PFSK-1 (cell line): Measurements from ENCODE around the gene TULP4.

Experiments used
- FOXP2 ChIP-seq: optimal IDR thresholded peaks from 2 replicates; pipeline ENCODE3; 2011; ENCODE audit warnings: borderline replicate concordance, control low read depth, inconsistent platforms; ENCODE audit not compliant: insufficient read depth; ENCODE audit errors: extremely low read length, extremely low read depth
- POLR2AphosphoS5 ChIP-seq: IDR thresholded peaks from 2 replicates; pipeline ENCODE4 v1.6.1; 2012; ENCODE audit warnings: low read depth, mild to moderate bottlenecking, control low read depth, low read length, moderate library complexity
- SIN3A ChIP-seq: IDR thresholded peaks from 2 replicates; pipeline ENCODE4 v1.6.1; 2012; ENCODE audit warnings: mild to moderate bottlenecking, low read length, moderate library complexity, borderline replicate concordance; ENCODE audit not compliant: insufficient read depth
- TAF1 ChIP-seq: IDR thresholded peaks from 2 replicates; pipeline ENCODE4 v1.6.1; 2012; ENCODE audit warnings: low read length, control low read depth, borderline replicate concordance; ENCODE audit not compliant: insufficient read depth
- TF ChIP-seq, protein P1 (sequence below), 2 experiments: IDR thresholded peaks; 2 replicates each; pipeline versions ENCODE4 v1.6.1 to v1.8.0; 2011 to 2012; ENCODE audit warnings: low read depth in 2 of 2, low read length in 2 of 2, control low read depth in 1 of 2, inconsistent platforms in 1 of 2, mild to moderate bottlenecking in 1 of 2, moderate library complexity in 1 of 2; ENCODE audit not compliant: insufficient read depth in 1 of 2

The TULP4 gene

DNA sequence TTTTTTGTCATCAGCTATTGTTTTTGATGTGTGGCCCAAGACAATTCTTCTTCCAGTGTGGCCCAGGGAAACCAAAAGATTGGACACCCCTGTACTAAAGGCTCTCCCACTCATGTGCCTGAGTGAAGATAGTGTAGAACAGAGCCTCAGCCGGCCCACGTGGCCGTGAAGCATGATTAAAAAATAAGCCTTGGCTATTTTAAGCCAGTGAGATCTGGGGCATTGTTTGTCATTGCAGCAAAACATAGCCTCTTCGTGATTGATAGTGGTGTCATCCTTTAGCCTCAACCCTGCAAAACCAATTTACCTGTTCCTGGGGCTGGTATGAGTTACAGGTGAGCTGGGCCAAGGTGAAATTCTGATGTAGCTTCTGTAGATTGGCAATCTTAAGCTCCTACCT lies 85.3 kb downstream of the TULP4 start:
- TF ChIP-seq SIN3A, result no peak
- TF ChIP-seq TAF1, result no peak
- TF ChIP-seq POLR2AphosphoS5, result no peak

DNA sequence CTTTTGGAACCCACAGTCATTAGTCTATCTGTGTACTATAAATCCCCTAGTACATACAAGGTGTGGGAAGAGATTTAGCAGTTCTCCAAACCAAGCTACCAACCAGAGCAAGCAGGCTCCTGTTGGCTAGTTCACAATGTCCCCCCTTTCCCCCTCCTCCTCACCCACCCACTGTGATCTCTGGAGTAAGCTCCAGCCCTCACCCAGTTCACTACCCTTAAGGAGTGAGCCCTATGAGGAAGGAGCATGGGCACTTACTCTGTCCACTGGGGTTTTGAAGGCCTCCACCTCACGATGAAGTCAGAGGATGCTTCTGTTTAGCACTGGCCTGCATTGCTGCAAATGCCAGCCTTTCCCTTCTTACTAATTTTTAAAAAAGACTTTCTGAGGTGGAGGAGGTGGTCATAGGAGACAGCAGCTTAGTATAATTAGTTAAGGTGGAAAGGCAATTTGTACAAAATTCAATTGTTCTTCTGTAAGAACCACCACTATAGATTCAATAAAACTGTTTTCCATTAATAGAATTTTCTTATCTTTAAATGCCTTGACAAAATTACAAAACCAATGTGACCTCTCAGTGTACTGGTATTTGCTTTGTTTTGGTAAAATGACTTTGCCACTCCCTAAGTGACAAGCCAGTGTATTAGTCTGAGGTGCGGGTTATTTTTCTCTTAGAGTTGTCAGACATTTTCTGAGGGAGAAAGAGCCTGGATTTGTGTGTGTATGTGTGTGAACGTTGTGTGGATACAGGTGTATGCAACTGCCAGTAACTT lies 86.2 kb downstream of the TULP4 start:
- no peak for TF ChIP-seq SIN3A
- TF ChIP-seq TAF1, result no peak
- TF ChIP-seq, protein P1, sequence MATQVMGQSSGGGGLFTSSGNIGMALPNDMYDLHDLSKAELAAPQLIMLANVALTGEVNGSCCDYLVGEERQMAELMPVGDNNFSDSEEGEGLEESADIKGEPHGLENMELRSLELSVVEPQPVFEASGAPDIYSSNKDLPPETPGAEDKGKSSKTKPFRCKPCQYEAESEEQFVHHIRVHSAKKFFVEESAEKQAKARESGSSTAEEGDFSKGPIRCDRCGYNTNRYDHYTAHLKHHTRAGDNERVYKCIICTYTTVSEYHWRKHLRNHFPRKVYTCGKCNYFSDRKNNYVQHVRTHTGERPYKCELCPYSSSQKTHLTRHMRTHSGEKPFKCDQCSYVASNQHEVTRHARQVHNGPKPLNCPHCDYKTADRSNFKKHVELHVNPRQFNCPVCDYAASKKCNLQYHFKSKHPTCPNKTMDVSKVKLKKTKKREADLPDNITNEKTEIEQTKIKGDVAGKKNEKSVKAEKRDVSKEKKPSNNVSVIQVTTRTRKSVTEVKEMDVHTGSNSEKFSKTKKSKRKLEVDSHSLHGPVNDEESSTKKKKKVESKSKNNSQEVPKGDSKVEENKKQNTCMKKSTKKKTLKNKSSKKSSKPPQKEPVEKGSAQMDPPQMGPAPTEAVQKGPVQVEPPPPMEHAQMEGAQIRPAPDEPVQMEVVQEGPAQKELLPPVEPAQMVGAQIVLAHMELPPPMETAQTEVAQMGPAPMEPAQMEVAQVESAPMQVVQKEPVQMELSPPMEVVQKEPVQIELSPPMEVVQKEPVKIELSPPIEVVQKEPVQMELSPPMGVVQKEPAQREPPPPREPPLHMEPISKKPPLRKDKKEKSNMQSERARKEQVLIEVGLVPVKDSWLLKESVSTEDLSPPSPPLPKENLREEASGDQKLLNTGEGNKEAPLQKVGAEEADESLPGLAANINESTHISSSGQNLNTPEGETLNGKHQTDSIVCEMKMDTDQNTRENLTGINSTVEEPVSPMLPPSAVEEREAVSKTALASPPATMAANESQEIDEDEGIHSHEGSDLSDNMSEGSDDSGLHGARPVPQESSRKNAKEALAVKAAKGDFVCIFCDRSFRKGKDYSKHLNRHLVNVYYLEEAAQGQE (IDR thresholded peaks at IDR 0.05; ENCODE audit: insufficient read depth in 1 of 2, low read depth in 2 of 2, low read length in 2 of 2), result no peak
- TF ChIP-seq POLR2AphosphoS5, result no peak
- no peak for TF ChIP-seq FOXP2

DNA sequence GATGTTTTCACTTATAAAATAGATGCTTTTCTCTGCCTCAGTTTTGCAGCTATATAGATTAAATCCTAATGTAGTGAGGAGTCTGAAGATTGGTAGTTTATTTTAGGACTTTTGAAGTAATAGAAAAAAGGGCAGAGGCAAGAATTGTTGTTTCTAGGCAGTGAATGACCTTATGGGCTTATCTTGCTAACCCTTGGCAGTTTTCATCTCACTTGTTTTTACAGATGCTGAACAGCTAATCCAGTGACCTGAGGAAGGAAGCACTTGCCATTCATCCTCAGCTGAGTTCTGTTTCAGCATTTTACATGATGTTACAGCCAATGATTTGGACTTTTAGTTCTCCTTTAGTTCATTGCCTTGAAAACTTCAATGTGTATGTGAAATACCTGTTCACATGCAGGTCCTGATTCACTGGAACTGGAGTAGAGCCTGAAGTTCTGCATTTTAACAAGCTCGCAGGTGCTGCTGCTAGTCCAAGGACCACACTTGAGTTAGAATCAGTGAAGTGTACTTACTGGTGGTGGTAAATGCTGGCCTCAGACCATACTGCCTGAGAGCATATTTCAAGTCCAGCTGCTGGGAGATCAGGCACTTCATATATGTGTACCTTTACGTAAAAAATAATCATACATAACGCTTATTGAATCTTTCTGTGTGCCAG lies 86.9 kb downstream of the TULP4 start:
- TF ChIP-seq TAF1 (no peak), FOXP2 (no peak), POLR2AphosphoS5 (no peak), SIN3A (no peak)
- TF ChIP-seq, protein P1 (IDR thresholded peaks at IDR 0.05; ENCODE audit: insufficient read depth in 1 of 2, low read depth in 2 of 2, low read length in 2 of 2), result no peak

DNA sequence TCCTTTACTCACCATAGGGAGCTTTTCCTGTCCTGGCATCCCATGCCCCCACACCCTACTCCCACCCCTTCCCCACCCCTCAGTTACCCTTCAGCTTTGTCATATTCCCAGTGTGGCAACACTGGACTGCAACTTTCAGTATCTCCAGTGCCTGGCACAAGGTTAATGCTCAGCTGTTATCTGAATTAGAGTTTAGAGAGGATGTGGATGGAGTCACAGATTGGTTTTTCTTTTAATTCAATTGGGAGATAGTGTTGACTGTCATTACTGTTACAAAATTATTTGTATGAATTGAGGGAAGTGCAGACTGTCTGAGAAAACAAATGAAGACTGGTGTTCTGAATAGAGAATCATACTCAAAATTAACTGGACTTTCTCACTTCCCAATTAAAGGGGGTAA lies 89.9 kb downstream of the TULP4 start:
- TF ChIP-seq SIN3A (no peak), POLR2AphosphoS5 (no peak), TAF1 (no peak), FOXP2 (no peak)
- TF ChIP-seq, protein P1 (IDR thresholded peaks at IDR 0.05; ENCODE audit: insufficient read depth in 1 of 2, low read depth in 2 of 2, low read length in 2 of 2), result no peak

DNA sequence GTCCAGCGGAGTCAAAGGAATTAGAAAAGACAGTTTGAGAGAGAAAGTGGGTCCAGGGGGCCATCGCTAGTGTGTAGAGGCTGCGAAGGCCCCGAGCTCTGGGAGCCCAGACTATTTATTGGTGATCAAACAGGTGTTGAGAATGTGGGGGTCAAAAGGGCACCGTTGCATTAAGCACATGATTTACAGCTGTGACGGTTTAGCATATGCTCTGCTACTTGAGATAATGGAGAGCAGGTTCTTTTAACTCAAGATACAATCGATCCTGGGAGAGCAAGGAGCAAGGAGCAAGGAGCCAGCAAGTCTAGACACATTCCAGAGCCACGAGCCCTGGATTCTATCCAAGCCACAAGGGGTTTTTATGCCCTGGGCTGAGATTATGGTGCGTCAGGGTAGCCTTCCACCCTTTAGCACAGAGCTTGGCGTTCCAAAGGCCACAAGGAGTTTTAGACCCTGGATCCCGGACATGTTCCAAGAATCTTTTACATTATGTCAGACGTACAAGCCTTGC lies 93.1 kb downstream of the TULP4 start:
- TF ChIP-seq, protein P1 (IDR thresholded peaks at IDR 0.05; ENCODE audit: insufficient read depth in 1 of 2, low read depth in 2 of 2, low read length in 2 of 2), result 0 out of 4 replicates have a peak, but pooled peaks of 1 of the 2 experiments have one; percentile 16
- peak; percentile 66; the same call in 1 of the 2 replicates for TF ChIP-seq SIN3A
